Fibroblast of skin of right quadriceps (primary cell): Measurements from ENCODE around the gene WDR7.
A peak's percentile ranks its signal among the peaks of the same experiment; 100 is the strongest.
"Not testable (repeated sequence)": the region's sequence is repeated elsewhere in the genome, so short reads cannot be mapped to it uniquely, and the experiment has no call there.

ENCODE experiments used
- DNase-seq: peaks from one replicate; pipeline ENCODE4 v3.0.0-alpha.2; 2013

The WDR7 gene

GRCh38 chr18:56650944-56651770 is at the start of gene WDR7:
TSS of gene WDR7 (plus strand) at chr18:56651359. CDS start at chr18:56672516, 21,157 bp downstream.
- peak; percentile 99 for DNase-seq

- DNase-seq: no peak
Observed at GRCh38 chr18:56606618-56607017, 44.5 kb upstream of the WDR7 start.

DNA sequence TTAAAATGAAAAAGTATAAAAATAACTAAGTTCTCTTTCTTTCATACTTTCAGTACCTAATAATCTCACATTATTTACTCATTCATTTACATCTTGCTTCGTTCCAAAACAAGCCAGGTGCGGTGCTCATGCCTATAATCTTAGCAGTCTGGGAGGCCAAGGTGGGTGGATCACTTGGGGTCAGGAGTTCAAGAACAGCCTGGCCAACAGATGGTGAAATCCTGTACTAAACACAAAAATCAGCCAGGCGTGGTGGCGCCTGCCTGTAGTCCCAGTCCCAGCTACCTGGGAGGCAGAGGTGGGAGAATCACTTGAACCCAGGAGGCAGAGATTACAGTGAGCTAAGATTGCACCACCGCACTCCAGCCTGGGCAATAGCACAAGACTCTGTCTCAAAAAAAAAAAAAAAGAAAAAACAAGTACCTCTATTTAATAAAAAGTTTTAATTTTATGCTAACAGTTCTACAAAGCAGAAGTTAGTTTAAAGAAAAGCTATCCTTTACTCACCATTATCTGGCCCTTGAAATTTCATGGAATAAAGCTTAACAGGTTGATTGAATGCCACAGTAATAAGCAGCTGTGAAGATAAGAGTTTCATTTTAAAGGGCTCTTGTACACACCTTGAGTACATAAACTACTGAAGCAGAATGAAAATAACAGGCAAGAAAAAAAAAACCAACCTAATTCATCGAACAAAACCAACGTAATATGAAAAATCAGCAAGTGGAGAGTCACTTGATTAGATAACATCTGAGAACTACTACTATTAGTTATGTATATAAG is 35.2 kb upstream of the WDR7 start:
- no peak for DNase-seq

- DNase-seq: no peak
Observed at GRCh38 chr18:56627991-56628390, 23.2 kb upstream of the WDR7 start.

GRCh38 chr18:56632070-56633022 is 18.8 kb upstream of the WDR7 start:
- DNase-seq: no peak

GRCh38 chr18:56635007-56635406 is 16.2 kb upstream of the WDR7 start:
- no peak for DNase-seq

DNA sequence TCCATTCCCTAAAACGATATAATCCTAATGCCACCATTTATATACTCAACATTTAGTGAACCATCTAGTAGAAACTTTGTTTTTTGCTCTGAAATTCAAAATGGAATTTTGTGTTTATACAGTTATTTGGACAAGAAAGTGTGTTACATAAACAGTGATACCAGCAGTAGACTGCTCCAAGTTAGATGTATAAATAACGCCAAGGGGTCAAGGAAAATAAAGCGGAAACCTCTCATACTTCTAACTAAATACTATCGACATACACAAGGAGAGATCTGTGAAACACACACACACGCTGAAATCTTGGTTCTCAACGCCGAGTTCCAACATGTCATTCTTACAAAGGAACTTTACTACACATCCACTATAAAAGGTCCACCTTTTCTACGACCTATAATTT is 14.0 kb upstream of the WDR7 start:
- DNase-seq: no peak

GRCh38 chr18:56637711-56638231 is 13.4 kb upstream of the WDR7 start:
- no peak for DNase-seq

- DNase-seq: peak; percentile 99
Observed at GRCh38 chr18:56638232-56639103, 12.7 kb upstream of the WDR7 start, which contains the start of gene TXNL1. TSS of gene TXNL1 (minus strand) at chr18:56638592. CDS start at chr18:56638440, 152 bp downstream.

GRCh38 chr18:56639104-56639381 is 12.1 kb upstream of the WDR7 start:
- DNase-seq: no peak

DNA sequence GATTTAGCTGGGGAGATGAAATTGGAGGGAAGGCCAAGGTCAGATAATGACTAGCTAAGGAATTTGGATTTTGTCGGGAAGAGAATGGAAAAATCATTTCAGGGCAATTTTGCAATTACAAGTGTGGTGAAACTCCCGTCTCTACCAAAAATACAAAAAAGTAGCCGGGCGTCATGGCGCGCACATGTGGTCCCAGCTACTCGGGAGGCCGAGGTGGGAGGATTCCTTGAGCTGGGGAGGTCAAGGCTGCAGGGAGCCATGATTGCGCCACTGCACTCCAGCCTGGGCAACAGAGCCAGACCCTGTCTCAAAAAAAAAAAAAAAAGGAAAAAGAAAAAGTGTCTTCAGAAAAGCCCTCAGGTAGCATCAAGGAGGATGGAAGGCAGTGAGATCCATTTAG is 11.6 kb upstream of the WDR7 start:
- no peak for DNase-seq

- no peak for DNase-seq
Observed at GRCh38 chr18:56641714-56642337, 9.3 kb upstream of the WDR7 start.

GRCh38 chr18:56643381-56643780 is 7.8 kb upstream of the WDR7 start:
- DNase-seq: no peak

DNA sequence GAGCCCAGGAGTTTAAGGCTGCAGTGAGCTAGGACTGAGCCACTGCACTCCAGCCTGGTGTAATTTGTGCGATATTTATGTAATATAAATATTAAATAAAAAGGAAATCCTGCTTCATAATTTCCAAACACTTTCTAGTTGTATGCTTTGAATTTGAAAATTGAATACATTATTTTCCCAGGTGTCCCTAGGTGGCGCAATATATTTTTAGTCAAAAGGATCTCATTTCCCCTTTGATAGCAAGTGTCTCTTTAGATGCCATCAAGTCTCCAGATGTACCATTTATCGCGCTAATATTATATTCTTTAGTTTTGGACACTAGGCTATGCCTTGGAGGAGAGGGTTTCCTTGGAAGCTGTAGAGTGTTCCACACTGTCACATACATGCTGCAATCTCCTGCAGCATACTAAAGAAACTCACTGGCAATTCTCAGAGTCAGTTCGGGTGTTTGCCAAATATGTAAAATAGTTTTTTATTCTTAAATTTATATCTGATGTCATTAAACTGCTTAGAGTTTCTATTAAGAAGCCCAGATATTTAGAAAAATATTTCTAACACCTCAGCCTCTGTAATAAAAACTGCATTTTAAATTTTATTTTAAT is 5.6 kb upstream of the WDR7 start:
- DNase-seq: no peak

DNA sequence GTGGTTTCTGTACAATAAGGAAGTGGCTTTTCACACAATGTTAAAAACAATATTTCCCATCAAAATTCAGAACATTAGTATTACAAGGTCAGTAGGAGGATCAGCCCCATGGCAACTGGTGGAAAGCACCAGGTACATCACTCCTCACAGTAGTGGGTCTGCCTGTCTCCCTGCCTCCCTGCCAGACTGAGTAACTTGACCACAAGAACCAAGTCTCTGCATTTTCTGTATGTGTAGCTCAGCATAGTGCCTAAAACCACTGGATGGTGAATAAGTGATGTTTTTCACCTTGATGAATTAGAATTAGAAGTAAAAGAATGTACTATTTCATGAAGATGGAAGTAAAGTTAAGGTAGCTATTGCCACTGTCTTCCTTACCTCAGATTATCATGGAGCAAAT is 4.1 kb upstream of the WDR7 start:
- no peak for DNase-seq

DNA sequence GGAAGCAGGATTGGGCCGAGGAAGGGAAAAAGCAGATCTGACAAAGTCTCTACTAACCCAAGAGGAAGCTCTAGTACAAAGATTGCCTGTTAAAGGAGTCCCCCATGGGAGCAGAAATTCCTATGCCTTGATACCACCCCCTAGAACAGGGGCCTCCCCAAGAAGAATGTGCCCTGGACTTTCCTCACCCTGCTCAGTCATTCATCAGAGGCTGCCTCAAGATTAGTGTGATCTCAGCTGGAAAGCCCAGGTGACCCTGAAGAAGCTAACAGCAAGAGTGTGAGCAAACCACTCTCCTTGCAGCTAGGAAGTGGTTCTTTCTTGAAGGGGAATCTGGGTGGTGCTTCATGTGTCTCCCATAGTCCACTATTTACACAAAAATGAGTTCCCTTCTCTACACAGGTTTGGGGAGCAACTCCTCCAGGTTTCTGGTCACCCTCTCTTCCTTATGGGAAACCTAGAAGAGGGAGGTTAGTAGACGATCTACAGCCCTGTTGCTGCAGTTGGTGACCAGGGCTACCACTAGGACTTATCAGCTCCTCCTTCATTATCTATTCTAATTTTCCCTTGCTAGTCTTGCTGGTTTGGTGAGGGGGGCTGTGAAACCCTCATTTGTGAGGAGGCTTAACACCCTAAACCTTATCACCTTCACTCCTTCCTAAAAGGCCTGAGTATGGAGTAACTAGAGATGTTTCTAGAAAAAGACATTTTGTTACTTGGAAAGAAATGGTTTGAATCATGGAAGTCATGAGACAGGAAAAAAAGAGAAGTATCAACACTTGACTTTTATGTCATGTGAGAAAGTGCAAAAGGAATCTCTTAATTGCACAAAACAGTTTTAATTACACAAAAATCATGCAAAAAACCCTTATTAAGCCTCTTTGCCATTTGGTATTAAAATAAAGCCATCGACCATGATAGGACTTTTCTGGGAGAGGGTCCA is 2.9 kb upstream of the WDR7 start:
- no peak for DNase-seq

GRCh38 chr18:56649996-56650395 is 1.2 kb upstream of the WDR7 start:
- DNase-seq: no peak

GRCh38 chr18:56651771-56652092 is 573 bp downstream of the WDR7 start:
- DNase-seq: no peak

DNA sequence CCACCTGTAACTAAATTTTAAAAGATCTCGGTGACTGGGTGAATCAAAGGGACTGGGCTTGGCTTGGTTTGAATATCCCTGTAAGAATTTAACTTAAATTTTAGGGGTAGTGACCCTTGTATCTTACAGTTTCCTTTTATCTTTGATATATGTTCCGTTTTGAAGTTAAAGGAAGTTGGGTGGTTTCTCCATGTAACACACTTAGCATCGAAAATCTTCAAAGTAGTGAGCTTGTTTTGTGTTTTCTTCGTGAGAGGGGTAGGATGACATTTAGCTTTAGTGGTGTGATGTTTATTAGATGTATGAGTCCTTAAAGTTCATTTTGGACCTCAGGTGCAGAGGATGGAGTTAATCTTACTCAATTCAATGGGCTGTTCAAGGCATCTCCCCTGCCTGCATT is 1.6 kb downstream of the WDR7 start:
- no peak for DNase-seq

DNA sequence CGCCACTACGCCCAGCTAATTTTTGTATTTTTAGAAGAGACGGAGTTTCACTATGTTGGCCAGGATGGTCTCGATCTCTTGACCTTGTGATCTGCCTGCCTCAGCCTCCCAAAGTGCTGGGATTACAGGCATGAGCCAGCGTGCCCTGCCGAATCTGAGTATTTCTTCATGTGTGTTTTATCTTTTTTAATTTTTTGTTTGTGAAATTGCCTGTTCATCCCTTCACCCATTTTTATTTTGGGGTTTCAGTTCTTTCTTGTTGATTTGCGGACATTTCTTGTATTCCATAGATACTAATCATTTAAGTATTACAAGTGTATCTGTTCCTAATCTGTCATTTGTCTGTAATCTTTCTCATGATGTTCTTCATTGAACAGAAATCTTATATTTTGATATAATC is 3.1 kb downstream of the WDR7 start:
- not testable (repeated sequence) for DNase-seq
